Smooth muscle cell (in vitro differentiated cells): ENCODE measurements around the gene ADAP1. TPM values are rescaled to one million over a fixed set of nuclear protein-coding genes. Genes with fewer than 3 reads are reported as not detected.
A peak's percentile ranks its signal among the peaks of the same experiment; 100 is the strongest.

Experiments
- DNase-seq: peaks from one replicate; lab custom pipeline; 2025; ENCODE audit not compliant: unreplicated experiment; lab: John Stamatoyannopoulos, UW
- H2AFZ ChIP-seq: fragments of 200-600 bp; sonication (generic); 2 replicates; pipeline ENCODE4 v1.6.0; 2016; ENCODE audit warnings: antibody characterized with exemption, low read depth, mild to moderate bottlenecking
- H3F3A ChIP-seq: fragments of 200-600 bp; sonication (generic); 2 replicates; pipeline ENCODE4 v1.6.0; 2017; ENCODE audit warnings: antibody characterized with exemption, low read depth
- H3K27ac ChIP-seq: fragments of 200-600 bp; sonication (generic); 2 replicates; pipeline ENCODE4 v1.5.1; 2016; ENCODE audit warnings: low read depth, mild to moderate bottlenecking
- H3K27me3 ChIP-seq: fragments of 200-600 bp; sonication (generic); 2 replicates; pipeline ENCODE4 v1.6.1; 2016; ENCODE audit warnings: low read depth, mild to moderate bottlenecking
- H3K36me3 ChIP-seq: fragments of 200-600 bp; sonication (generic); 2 replicates; pipeline ENCODE4 v1.5.1; 2016; ENCODE audit warnings: low read depth
- H3K4me1 ChIP-seq: fragments of 200-600 bp; sonication (generic); 2 replicates; pipeline ENCODE4 v1.5.1; 2016; ENCODE audit warnings: low read depth
- H3K4me2 ChIP-seq: fragments of 200-600 bp; sonication (generic); 2 replicates; pipeline ENCODE4 v1.6.0; 2016; ENCODE audit warnings: mild to moderate bottlenecking
- H3K4me3 ChIP-seq: fragments of 200-600 bp; sonication (generic); 2 replicates; pipeline ENCODE4 v1.5.1; 2016; ENCODE audit warnings: mild to moderate bottlenecking
- H3K79me2 ChIP-seq: fragments of 200-600 bp; sonication (generic); 2 replicates; pipeline ENCODE4 v1.6.0; 2016; ENCODE audit warnings: low read depth, mild to moderate bottlenecking
- H3K9ac ChIP-seq: fragments of 200-600 bp; sonication (generic); 2 replicates; pipeline ENCODE4 v1.6.0; 2016; ENCODE audit warnings: low read depth
- H3K9me3 ChIP-seq: fragments of 200-600 bp; sonication (generic); replicated peaks from 2 replicates; pipeline ENCODE4 v1.5.1; 2016; ENCODE audit warnings: low read depth
- H4K20me1 ChIP-seq: fragments of 200-600 bp; sonication (generic); 2 replicates; pipeline ENCODE4 v1.6.0; 2016; ENCODE audit warnings: low read depth
- CTCF ChIP-seq: fragments of 200-600 bp; sonication (generic); IDR thresholded peaks from 2 replicates; pipeline ENCODE4 v1.5.1; 2017; ENCODE audit warnings: borderline replicate concordance, mild to moderate bottlenecking, antibody characterized with exemption; ENCODE audit not compliant: insufficient read depth, poor library complexity, severe bottlenecking
- WGBS: methylation state at CpG from one replicate; pipeline ENCODE4 v1.1.7; 2016; ENCODE audit warnings: low lambda C conversion rate; 5-methylcytosine and 5-hydroxymethylcytosine counted together
- polyA plus RNA-seq: library from polyadenylated mRNA; unstranded; fragments of >200 nt; fragmentation: Nextera tagmentation; extraction: Ambion mirVana; gene quantifications from 2 replicates; pipeline ENCODE4 v1.2.1, GENCODE V29; 2016
- total RNA-seq: library from RNA; depleted of rRNA; stranded (reverse); fragments of >200 nt; gene quantifications from 2 replicates; pipeline ENCODE4 v1.2.3, GENCODE V29; 2014

ADAP1 gene
- total and polyA plus RNA-seq, 2 experiments from 2014 or later, result 1.3 to 2.0 TPM

DNA sequence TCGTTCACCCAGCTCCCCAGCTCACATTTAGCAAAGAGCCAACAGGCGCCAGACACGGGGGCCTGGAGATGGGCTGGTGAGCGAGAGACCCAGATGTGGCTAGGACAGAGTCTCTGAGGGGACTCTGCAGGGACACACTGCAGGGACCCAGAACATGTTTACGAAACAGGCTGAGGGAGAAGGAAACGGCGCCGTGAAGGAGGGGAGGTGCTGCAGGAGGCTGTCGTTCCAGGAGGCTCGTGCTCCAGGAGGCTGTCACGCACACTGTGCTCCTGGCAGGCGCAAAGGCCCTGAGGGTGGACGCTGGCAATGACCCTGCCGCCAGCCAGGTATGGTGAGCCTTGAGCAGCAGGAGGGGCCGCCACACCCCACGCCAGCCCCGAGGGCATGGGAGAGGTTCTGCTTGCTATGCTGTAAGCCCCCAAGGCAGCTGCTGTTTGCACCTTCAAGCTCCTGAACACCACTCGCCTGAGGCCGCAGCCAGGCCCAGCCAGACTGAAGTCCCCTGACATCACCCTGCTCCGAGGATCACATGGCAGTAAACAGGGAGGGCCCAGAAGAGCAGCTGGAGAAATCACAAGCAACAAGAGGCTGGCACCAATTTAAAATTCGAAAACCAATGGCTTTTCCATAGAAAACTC is 27.3 kb downstream of the ADAP1 start:
- no peak for TF ChIP-seq CTCF

DNA sequence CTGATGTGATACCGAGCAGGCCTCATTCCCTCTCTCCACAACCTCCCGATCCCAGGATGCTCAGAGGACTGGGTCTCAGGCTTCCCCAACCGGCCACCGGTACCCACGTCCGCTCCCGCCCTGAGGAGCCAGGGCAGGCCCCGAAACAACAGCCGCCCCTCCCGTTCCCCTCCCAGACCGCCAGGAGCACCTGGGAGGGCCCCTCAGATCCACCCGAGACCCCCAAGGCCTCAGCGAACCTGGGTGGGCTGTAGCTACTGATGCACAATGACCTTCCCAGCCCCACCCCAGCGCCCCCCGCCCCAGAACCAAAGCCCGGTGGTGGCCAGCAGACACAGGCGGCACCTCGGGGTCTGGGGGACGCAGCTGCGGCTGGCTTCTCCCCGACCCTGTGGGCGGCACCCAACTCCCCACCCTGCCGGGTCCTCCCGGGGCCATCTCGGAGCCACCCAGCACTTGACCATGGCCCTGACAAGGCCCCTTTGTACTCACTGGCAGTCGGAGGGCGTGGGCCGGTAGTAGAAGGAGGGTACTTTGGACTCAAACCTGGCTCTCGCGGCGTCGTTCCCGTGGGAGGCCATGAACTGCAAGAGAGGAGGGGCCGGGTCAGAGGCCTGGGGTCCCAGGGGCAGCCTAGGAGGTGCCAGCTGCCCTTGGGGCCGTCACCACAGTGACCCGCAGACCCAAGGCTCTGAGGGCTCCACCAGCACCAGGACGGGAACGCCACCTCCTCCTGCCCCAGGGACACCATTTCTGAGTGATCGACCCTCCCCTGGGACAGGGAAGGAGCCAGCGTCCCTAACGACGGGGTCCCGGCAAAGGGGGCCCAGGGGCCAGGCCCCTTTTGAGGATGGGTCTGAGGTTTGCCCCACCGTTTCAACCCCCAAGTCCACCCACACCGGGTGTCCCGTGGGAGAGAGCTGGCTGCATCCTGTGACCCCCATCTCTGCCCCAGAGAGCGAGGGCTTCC is 28.1 kb downstream of the ADAP1 start:
- Histone ChIP-seq H3F3A (no peaks in the 10 kb centered on the region), H2AFZ (no peak overlapping the region), H3K9me3 (no peaks in the 10 kb centered on the region), H3K4me1 (no peaks in the 10 kb centered on the region), H3K4me3 (no peak overlapping the region), H3K27me3 (no peaks in the 10 kb centered on the region), H3K4me2 (no peak overlapping the region), H4K20me1 (no peaks in the 10 kb centered on the region), H3K27ac (no peak overlapping the region), H3K9ac (no peak overlapping the region), H3K79me2 (no peaks in the 10 kb centered on the region), H3K36me3 (no peaks in the 10 kb centered on the region)
- WGBS, result 88% methylated on average over 40 of the region's 47 CpGs
- no peak for DNase-seq
- TF ChIP-seq CTCF, result no peak

More for the DNA sequence above, 27.3 kb downstream of the ADAP1 start:
- Histone ChIP-seq H4K20me1 (no peaks in the 10 kb centered on the region), H3K79me2 (no peaks in the 10 kb centered on the region), H3K9ac (no peak overlapping the region), H3K27ac (peak overlapping the region; percentile 15), H3F3A (no peaks in the 10 kb centered on the region), H3K36me3 (no peaks in the 10 kb centered on the region), H3K9me3 (no peaks in the 10 kb centered on the region), H3K27me3 (no peaks in the 10 kb centered on the region), H3K4me3 (no peak overlapping the region), H3K4me1 (no peaks in the 10 kb centered on the region), H3K4me2 (no peak overlapping the region), H2AFZ (no peak overlapping the region)
- no peak for DNase-seq
- WGBS, result 81% methylated on average over 21 of the region's 21 CpGs

DNA sequence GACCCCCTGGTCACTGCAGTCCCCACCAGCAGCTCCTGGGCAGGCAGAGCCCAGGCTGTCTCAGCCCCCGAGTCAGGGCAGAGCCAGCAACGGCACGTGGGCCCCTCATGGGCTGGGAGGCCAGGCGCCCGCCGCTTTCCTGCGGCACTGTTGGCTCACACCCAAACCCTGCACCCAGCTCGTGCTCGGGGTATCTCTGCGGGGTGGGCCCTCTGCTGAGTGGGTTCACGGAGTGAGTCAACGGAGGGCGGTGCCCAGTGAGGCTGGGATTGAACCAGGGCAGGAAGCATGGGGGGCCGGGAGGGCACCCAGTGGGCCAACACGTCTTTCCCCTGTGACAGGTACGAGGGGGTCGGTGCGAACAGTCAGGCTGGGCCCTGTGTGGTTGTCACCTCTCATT is 28.9 kb downstream of the ADAP1 start:
- TF ChIP-seq CTCF, result no peak
- no peaks in the 10 kb centered on the region for H3F3A ChIP-seq
- 91% methylated on average over 17 of the region's 18 CpGs for WGBS

More for the DNA sequence above, 28.9 kb downstream of the ADAP1 start:
- Histone ChIP-seq H3K27ac (no peak overlapping the region), H3K4me1 (no peaks in the 10 kb centered on the region), H3K9ac (no peak overlapping the region), H3K4me2 (no peak overlapping the region), H3K9me3 (no peaks in the 10 kb centered on the region), H3K4me3 (no peak overlapping the region), H4K20me1 (no peaks in the 10 kb centered on the region), H3K27me3 (no peaks in the 10 kb centered on the region), H3K79me2 (no peaks in the 10 kb centered on the region), H2AFZ (no peak overlapping the region), H3K36me3 (no peaks in the 10 kb centered on the region)
- no peak for DNase-seq
